ENCODE data around the gene SLC6A12.

DNA sequence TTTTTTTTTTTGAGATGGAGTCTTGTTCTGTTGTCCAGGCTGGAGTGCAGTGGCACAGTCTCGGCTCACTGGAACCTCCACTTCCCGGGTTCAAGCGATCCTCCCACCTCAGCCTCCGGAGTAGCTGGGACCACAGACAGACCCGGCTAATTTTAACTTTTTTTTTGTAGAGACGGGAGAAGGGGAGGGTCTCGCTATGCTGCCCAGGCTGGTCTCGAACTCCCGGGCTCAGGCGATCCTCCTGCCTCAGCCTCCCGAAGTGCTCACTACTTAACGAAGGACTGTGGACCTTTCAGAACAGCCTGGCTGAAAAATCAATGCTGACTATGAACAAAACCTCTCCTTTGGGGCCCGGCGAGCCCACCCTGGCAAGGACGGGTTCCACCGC, 10.9 kb downstream of the SLC6A12 start:
- TF ChIP-seq, protein P1, sequence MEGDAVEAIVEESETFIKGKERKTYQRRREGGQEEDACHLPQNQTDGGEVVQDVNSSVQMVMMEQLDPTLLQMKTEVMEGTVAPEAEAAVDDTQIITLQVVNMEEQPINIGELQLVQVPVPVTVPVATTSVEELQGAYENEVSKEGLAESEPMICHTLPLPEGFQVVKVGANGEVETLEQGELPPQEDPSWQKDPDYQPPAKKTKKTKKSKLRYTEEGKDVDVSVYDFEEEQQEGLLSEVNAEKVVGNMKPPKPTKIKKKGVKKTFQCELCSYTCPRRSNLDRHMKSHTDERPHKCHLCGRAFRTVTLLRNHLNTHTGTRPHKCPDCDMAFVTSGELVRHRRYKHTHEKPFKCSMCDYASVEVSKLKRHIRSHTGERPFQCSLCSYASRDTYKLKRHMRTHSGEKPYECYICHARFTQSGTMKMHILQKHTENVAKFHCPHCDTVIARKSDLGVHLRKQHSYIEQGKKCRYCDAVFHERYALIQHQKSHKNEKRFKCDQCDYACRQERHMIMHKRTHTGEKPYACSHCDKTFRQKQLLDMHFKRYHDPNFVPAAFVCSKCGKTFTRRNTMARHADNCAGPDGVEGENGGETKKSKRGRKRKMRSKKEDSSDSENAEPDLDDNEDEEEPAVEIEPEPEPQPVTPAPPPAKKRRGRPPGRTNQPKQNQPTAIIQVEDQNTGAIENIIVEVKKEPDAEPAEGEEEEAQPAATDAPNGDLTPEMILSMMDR (IDR thresholded peaks at IDR 0.05): no peak
- no peak for TF ChIP-seq POLR2A (IDR thresholded peaks at IDR 0.05)

Data from body of pancreas (tissue), 4 donors.